Common myeloid progenitor, CD34-positive (primary cell): ENCODE measurements around the gene MLPH. TPM values are rescaled to one million over a fixed set of nuclear protein-coding genes. Genes with fewer than 3 reads are reported as not detected.

Experiments
- CTCF ChIA-PET: fragments of 350-600 bp; sonication (Branson Sonifier 250); formaldehyde crosslinking; loops from one replicate; lab custom pipeline; 2021; ENCODE audit warnings: antibody characterized with exemption; lab: Charles Lee
- POLR2A ChIA-PET: fragments of 350-600 bp; sonication (Branson Sonifier 250); formaldehyde crosslinking; loops from one replicate; lab custom pipeline; 2021; ENCODE audit warnings: antibody characterized with exemption; lab: Charles Lee
- DNase-seq, 3 donors: peaks; one replicate each; pipeline versions ENCODE4 v3.0.0 to v3.0.0-alpha.2; 2013
- H3K27ac ChIP-seq, 2 experiments: 1 replicate in 1 of 2; 2 replicates in 1 of 2; pipeline ENCODE4 v1.7.0; 2013; ENCODE audit warnings: inconsistent platforms in 2 of 2, low read length in 2 of 2, mild to moderate bottlenecking in 2 of 2, low read depth in 1 of 2, moderate library complexity in 1 of 2; ENCODE audit not compliant: severe bottlenecking in 2 of 2, insufficient read depth in 1 of 2, poor library complexity in 1 of 2
- H3K27me3 ChIP-seq, 5 experiments: replicated peaks in 2 of 5; 1 replicate in 3 of 5; 2 replicates in 2 of 5; pipeline versions ENCODE4 v1.6.1 to v1.7.0; 2013; ENCODE audit warnings: low read length in 4 of 5, mild to moderate bottlenecking in 2 of 5, moderate library complexity in 2 of 5, inconsistent platforms in 1 of 5; ENCODE audit not compliant: insufficient read depth in 5 of 5, control insufficient read depth in 4 of 5
- H3K36me3 ChIP-seq, 4 experiments: 1 replicate in 2 of 4; 2 replicates in 2 of 4; pipeline versions ENCODE4 v1.6.1 to v1.7.0; 2013; ENCODE audit warnings: low read length in 3 of 4, control low read depth in 1 of 4, mild to moderate bottlenecking in 1 of 4; ENCODE audit not compliant: control insufficient read depth in 4 of 4, insufficient read depth in 4 of 4
- H3K4me1 ChIP-seq, 4 experiments: 1 replicate in 3 of 4; 2 replicates in 1 of 4; pipeline versions ENCODE4 v1.6.1 to v1.7.1; 2013; ENCODE audit warnings: low read length in 3 of 4, mild to moderate bottlenecking in 3 of 4, control low read depth in 1 of 4, inconsistent platforms in 1 of 4, moderate library complexity in 1 of 4; ENCODE audit not compliant: control insufficient read depth in 4 of 4, insufficient read depth in 4 of 4; ENCODE audit errors: control extremely low read depth in 1 of 4
- H3K4me3 ChIP-seq, 7 experiments: 1 replicate in 4 of 7; 2 replicates in 3 of 7; pipeline versions ENCODE4 v1.5.1 to v1.7.0; 2013; ENCODE audit warnings: mild to moderate bottlenecking in 7 of 7, low read length in 6 of 7, moderate library complexity in 6 of 7, inconsistent platforms in 2 of 7, low read depth in 2 of 7, control low read depth in 1 of 7; ENCODE audit not compliant: insufficient read depth in 4 of 7, control insufficient read depth in 1 of 7; ENCODE audit errors: extremely low read depth in 1 of 7
- H3K9me3 ChIP-seq, 5 experiments: 1 replicate in 4 of 5; 2 replicates in 1 of 5; pipeline versions ENCODE4 v1.6.1 to v1.7.1; 2013; ENCODE audit warnings: low read length in 4 of 5, mild to moderate bottlenecking in 2 of 5, inconsistent platforms in 1 of 5, low read depth in 1 of 5, moderate library complexity in 1 of 5; ENCODE audit not compliant: control insufficient read depth in 4 of 5, insufficient read depth in 2 of 5; ENCODE audit errors: control extremely low read depth in 1 of 5
- WGBS: methylation state at CpG from one replicate; pipeline ENCODE4 v1.1.5; 2013; ENCODE audit not compliant: insufficient coverage; 5-methylcytosine and 5-hydroxymethylcytosine counted together
- polyA plus RNA-seq: library from polyadenylated mRNA; unstranded; fragments of 120-200 nt; gene quantifications from one replicate; pipeline ENCODE4 v1.2.1, GENCODE V29; 2013

Gene MLPH
- polyA plus RNA-seq, result not detected

- 4% methylated on average over 46 of the region's 63 CpGs for WGBS
- Histone ChIP-seq H3K27ac (no peak within 1 kb of the TSS), H3K27me3 (peaks cover 6 to 60% (median 29%) of the 10 kb centered on the region in 5 experiments), H3K36me3 (no peaks in the 10 kb centered on the region), H3K4me3 (peak within 1 kb of the TSS in 4 of 7 experiments; percentile 26 to 66 (median 54)), H3K4me1 (peaks cover 0 to 27% (median 23%) of the 10 kb centered on the region in 4 experiments), H3K9me3 (peaks cover 0 to 18% (median 14%) of the 10 kb centered on the region in 5 experiments)
- POLR2A ChIA-PET, result no interaction called here
- CTCF ChIA-PET, result interaction anchor here (1.2 kb wide), 1 partner anchor 21 kb away, joined by 3 read pairs; no protein-coding TSS in a partner anchor
- DNase-seq, result peak in 1 of 3 donors; percentile 33
Observed at GRCh38 chr2:237486819-237487448, at the start of gene MLPH. MLPH (plus strand) TSS chr2:237487251; CDS start chr2:237493427, 6,176 bp downstream.

GRCh38 chr2:237437566-237437965 lies 49.5 kb upstream of the MLPH start:
- DNase-seq, result no peak
- Histone ChIP-seq H3K4me1 (peaks cover 13 to 58% (median 54%) of the 10 kb centered on the region in 4 experiments), H3K4me3 (no peak overlapping the region), H3K9me3 (peaks cover 0 to 3% (median 0%) of the 10 kb centered on the region in 5 experiments), H3K36me3 (no peaks in the 10 kb centered on the region), H3K27ac (no peak overlapping the region), H3K27me3 (no peaks in the 10 kb centered on the region)
- POLR2A ChIA-PET, result no interaction called here
- CTCF ChIA-PET, result interaction anchor here (0.7 to 1.7 kb wide), 2 partner anchors 14 to 36 kb away, joined by 3 read pairs; no protein-coding TSS in a partner anchor
- WGBS, result 71% methylated on average over 5 of the region's 5 CpGs

GRCh38 chr2:237438080-237438940 lies 48.7 kb upstream of the MLPH start:
- no peaks in the 10 kb centered on the region for H3K36me3 ChIP-seq
- no peak overlapping the region for H3K4me3 ChIP-seq
- 58% methylated on average over 8 of the region's 8 CpGs for WGBS
- ChIA-PET POLR2A (no interaction called here), CTCF (interaction anchor here (1.7 kb wide), 1 partner anchor 13 kb away, joined by 3 read pairs; no protein-coding TSS in a partner anchor)
- no peaks in the 10 kb centered on the region for H3K27me3 ChIP-seq
- H3K4me1 ChIP-seq, result peaks cover 13 to 50% (median 47%) of the 10 kb centered on the region in 4 experiments
- H3K27ac ChIP-seq, result no peak overlapping the region
- peaks cover 0 to 3% (median 0%) of the 10 kb centered on the region in 5 experiments for H3K9me3 ChIP-seq
- no peak for DNase-seq

DNA sequence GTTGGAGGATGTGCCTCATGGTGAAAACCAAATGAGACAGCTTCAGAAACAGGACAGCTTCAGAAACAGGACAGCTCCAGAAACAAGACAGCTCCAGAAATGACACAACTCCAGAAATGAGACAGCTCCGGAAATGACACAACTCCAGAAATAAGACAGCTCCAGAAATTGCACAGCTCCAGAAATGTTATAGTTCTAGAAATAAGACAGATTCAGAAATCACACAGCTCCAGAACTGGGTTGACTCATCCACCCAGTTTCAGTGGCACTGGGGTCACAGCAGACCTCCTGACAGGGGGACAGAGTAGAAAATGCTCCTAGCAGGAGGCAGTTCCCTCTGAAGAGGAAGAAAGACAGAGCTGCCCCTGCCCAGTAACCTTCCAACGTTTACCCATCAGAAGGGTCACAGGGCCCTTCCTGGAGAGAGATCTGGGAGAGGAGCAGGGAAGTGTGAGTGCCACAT lies 46.2 kb upstream of the MLPH start:
- H3K4me3 ChIP-seq, result no peak overlapping the region
- H3K27me3 ChIP-seq, result no peaks in the 10 kb centered on the region
- peaks cover 5 to 25% (median 23%) of the 10 kb centered on the region in 4 experiments for H3K4me1 ChIP-seq
- POLR2A ChIA-PET, result no interaction called here
- CTCF ChIA-PET, result interaction anchor here (1.5 kb wide), 1 partner anchor 10 kb away, joined by 11 read pairs; no protein-coding TSS in a partner anchor
- H3K27ac ChIP-seq, result no peak overlapping the region
- peaks cover 0 to 3% (median 0%) of the 10 kb centered on the region in 5 experiments for H3K9me3 ChIP-seq
- H3K36me3 ChIP-seq, result no peaks in the 10 kb centered on the region
- DNase-seq, result peak in 1 of 3 donors; percentile 15
- 100% methylated on average over 1 of the region's 2 CpGs for WGBS

- Histone ChIP-seq H3K27me3 (no peaks in the 10 kb centered on the region), H3K4me1 (peaks cover 0 to 20% (median 18%) of the 10 kb centered on the region in 4 experiments), H3K4me3 (no peak overlapping the region), H3K27ac (no peak overlapping the region), H3K36me3 (no peaks in the 10 kb centered on the region), H3K9me3 (peaks cover 0 to 3% (median 0%) of the 10 kb centered on the region in 5 experiments)
- CTCF ChIA-PET, result interaction anchor here (0.7 to 1.5 kb wide), 5 partner anchors 9 to 33 kb away, joined by 3 to 11 read pairs (median 3); no protein-coding TSS in a partner anchor
- DNase-seq, result no peak
- POLR2A ChIA-PET, result no interaction called here
- WGBS, result 90% methylated on average over 2 of the region's 2 CpGs
Observed at GRCh38 chr2:237441605-237442274, 45.3 kb upstream of the MLPH start.

DNA sequence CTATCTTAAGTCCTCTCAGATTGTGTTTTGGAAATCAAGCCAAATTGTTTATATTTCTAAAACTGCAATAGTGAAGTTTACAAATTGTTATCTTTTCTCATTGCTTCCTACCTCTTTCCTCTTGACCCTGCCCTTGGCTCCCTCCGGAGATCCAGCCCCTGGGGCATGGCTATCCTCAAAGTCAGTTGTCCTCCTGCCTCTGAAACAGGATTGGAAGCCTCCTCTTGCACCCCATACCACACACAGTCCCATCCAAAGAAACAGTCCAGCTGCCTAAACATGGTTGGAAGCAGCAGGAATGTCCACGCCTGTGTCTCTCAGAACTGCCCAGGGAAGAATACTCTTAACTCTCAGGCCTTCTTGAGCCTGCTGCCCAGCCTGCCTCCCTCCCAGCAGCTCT lies 43.0 kb upstream of the MLPH start:
- Histone ChIP-seq H3K27me3 (no peaks in the 10 kb centered on the region), H3K36me3 (no peaks in the 10 kb centered on the region), H3K4me3 (no peak overlapping the region), H3K27ac (no peak overlapping the region), H3K4me1 (peaks cover 0 to 13% (median 13%) of the 10 kb centered on the region in 4 experiments), H3K9me3 (peaks cover 0 to 3% (median 0%) of the 10 kb centered on the region in 5 experiments)
- 88% methylated on average over 1 of the region's 2 CpGs for WGBS
- DNase-seq, result no peak
- POLR2A ChIA-PET, result interaction anchor here (0.6 kb wide), 1 partner anchor 845 kb away, joined by 3 read pairs; no protein-coding TSS in a partner anchor
- CTCF ChIA-PET, result interaction anchor here (0.8 to 1.0 kb wide), 3 partner anchors 10 to 22 kb away, joined by 3 read pairs; no protein-coding TSS in a partner anchor
